GM10248 (cell line): ENCODE data around the gene TRAF3IP1.
"Not testable (repeated sequence)": the region's sequence is repeated elsewhere in the genome, so short reads cannot be mapped to it uniquely, and the experiment has no call there.

Source experiments
- CTCF ChIA-PET: fragments of 300-600 bp; sonication (Branson Sonifier 250); formaldehyde crosslinking; extraction: SDS; loops from one replicate; lab custom pipeline; 2021; ENCODE audit warnings: antibody characterized with exemption; lab: Yijun Ruan, JAX
- POLR2A ChIA-PET: fragments of 350-650 bp; sonication (Branson Sonifier 250); formaldehyde crosslinking; extraction: SDS; loops from one replicate; lab custom pipeline; 2020; ENCODE audit warnings: antibody characterized with exemption; lab: Yijun Ruan, JAX
- DNase-seq: peaks from one replicate; pipeline ENCODE4 v3.0.0; 2012; ENCODE audit errors: extremely low spot score
- TF ChIP-seq, protein P1 (sequence below): IDR thresholded peaks from 2 replicates; pipeline ENCODE4 v1.5.1; 2012; ENCODE audit warnings: mild to moderate bottlenecking, low read depth; ENCODE audit errors: extremely low read depth, missing control alignments, control extremely low read depth

The TRAF3IP1 gene

DNA sequence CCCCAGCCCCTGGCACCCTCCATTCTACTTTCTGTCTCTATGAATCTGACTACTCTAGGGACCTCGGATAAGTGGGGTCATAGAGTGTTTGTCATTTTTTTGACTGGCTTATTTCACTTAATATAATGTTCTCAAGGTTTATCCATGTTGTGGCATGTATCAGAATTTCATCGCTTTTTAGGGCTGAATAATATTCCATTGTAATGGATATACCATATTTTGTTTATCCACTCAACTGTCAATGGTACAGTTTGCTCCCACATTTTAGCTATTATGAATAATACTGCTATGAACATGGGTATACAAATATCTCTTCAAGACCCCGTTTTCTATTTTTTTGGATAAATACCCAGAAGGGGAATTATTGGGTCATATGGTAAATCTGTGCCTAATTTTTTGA, 7.4 kb downstream of the TRAF3IP1 start:
- POLR2A ChIA-PET: no interaction called here
- DNase-seq: no peak
- TF ChIP-seq, protein P1, sequence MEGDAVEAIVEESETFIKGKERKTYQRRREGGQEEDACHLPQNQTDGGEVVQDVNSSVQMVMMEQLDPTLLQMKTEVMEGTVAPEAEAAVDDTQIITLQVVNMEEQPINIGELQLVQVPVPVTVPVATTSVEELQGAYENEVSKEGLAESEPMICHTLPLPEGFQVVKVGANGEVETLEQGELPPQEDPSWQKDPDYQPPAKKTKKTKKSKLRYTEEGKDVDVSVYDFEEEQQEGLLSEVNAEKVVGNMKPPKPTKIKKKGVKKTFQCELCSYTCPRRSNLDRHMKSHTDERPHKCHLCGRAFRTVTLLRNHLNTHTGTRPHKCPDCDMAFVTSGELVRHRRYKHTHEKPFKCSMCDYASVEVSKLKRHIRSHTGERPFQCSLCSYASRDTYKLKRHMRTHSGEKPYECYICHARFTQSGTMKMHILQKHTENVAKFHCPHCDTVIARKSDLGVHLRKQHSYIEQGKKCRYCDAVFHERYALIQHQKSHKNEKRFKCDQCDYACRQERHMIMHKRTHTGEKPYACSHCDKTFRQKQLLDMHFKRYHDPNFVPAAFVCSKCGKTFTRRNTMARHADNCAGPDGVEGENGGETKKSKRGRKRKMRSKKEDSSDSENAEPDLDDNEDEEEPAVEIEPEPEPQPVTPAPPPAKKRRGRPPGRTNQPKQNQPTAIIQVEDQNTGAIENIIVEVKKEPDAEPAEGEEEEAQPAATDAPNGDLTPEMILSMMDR: no peak
- CTCF ChIA-PET: interaction anchor here (0.8 to 1.3 kb wide), 2 partner anchors 17 to 43 kb away, joined by 3 to 5 read pairs; no protein-coding TSS in a partner anchor

DNA sequence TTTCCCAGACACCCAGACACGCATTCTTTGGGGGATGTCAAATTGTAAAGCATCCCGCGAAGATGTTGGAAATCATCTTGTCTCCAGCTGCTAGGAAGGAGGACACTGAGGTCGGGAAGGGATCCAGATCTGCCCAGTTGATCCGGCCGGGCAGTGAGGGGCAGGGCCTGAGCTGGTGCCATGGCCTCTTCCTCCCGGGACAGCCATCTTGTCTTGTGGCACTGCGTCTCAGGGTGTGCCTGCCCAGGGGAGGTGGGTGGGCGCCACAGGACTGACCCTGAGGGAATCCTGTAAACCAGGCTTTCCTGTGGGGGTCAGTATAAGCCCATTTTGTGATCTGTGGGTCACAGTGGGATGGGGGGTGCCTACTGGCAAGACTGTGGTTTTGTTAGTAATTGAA, 10.1 kb downstream of the TRAF3IP1 start:
- ChIA-PET CTCF (interaction anchor here (1.1 kb wide), 1 partner anchor 19 kb away, joined by 3 read pairs; no protein-coding TSS in a partner anchor), POLR2A (no interaction called here)
- TF ChIP-seq, protein P1: no peak

DNA sequence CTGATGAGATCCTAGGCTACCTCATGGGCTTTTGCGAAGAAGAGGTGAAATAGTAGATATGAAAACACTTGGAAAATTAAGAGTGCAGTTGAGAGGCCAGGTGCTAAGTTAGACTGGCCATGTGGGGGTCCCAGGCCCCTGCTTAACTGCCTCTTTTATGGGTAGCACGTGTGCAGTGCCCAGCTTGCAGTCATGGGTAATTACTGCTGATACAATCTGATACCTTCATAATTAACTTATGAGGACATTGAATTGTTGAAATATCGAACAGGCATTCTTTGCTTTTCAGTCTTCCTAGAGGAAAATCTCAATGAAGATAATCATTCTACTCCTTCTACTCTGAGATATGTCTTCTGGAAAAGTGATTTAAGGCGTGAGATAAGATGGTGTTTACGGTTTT, 11.6 kb downstream of the TRAF3IP1 start:
- CTCF ChIA-PET: interaction anchor here (1.4 kb wide), 1 partner anchor 9 kb away, joined by 4 read pairs; no protein-coding TSS in a partner anchor
- TF ChIP-seq, protein P1: no peak
- DNase-seq: no peak
- POLR2A ChIA-PET: no interaction called here

More for the DNA sequence above, 10.1 kb downstream of the TRAF3IP1 start:
- DNase-seq: no peak

DNA sequence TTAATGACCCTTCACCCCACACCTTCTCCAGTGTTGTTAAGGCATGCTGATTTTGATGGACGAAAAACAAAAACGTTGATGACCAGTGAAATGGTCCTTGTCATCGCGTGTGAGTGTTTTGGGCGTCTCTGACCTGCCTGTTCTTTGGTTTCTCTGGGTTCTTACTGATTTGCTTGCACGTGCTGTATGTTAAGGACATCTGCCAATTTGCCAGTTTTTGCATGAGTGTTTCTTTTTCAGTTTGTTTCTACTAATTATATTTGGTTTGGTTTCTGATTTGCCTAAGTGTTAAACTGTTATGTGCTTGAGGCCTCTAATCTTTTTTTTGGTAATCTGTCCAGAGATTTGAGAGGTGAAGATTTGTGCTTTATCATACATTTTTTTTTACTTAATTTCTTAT, 14.6 kb downstream of the TRAF3IP1 start:
- no peak for DNase-seq
- ChIA-PET CTCF (no interaction called here), POLR2A (no interaction called here)
- TF ChIP-seq, protein P1: no peak

DNA sequence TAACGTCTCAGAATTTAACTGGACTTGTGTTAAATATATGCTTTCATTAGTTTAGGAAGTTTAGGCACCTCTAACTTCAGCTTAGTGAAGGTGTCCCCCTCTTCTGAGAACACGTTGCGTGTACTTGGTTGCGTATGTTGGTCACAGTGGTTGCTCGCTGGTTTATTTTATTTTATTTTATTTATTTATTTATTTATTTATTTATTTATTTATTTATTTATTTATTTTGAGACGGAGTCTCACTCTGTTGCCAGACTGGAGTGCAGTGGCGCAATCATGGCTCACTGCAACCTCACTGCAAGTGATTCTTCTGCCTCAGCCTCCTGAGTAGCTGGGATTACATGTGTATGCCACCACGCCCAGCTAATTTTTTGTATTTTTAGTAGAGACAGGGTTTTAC, 15.3 kb downstream of the TRAF3IP1 start:
- CTCF ChIA-PET: interaction anchor here (1.1 kb wide), 1 partner anchor 10 kb away, joined by 3 read pairs; no protein-coding TSS in a partner anchor
- DNase-seq, POLR2A ChIA-PET: not testable (repeated sequence)

DNA sequence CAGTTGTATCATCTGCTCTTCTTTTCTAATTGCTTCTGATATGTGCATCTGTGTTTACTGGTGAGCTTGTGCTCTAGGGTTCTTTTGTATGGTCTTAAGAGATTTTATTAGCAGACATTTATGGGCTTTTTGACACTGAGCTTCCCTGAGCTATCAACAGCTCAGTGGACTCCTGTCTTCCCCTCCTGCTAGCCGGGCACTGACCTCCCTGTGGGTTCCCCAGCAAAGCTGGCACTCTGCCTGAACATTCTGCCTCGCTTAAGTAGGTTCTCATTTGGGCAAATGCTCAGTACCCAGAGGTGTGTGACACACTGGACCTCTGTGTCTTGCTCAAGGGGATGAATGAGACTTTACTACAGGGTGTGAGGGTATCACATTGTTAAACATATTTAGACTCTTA, 15.8 kb downstream of the TRAF3IP1 start:
- CTCF ChIA-PET: interaction anchor here (1.1 kb wide), 1 partner anchor 11 kb away, joined by 3 read pairs; no protein-coding TSS in a partner anchor
- DNase-seq: no peak
- POLR2A ChIA-PET: no interaction called here
- TF ChIP-seq, protein P1: no peak

DNA sequence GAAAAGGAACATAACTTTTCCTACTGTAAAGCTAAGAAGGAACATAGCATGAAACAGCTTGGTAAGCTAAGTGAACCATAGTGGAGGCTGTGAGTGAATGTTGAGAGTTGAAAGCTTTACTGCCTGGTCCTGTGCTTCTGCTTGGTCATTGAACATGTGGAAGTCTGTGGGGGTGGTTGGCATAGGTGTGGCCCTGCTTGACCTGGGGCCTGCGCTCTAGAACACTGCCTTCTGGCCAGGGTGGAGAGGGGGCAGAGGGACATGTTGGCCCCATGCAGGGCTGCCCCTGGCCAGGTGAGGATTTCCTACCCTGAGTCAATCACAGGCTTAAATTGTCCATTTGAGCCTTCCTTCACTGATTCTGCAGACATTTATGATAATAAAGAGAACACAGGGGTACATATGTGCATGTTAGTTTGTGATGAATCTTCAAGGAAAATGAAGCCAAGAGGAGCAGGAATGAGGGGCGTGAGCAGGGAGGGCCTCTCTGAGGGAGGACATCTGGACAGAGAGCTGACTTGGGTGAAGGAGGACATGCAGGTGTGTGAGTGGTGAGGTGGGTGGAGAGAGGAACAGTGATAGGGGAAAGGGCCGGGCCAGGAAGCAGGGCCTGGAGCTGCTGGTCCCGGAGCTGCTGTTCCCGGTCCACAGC, 16.6 kb downstream of the TRAF3IP1 start:
- POLR2A ChIA-PET: no interaction called here
- TF ChIP-seq, protein P1: no peak
- CTCF ChIA-PET: interaction anchor here (1.1 kb wide), 1 partner anchor 12 kb away, joined by 3 read pairs; no protein-coding TSS in a partner anchor
- no peak for DNase-seq
